Measurements from ENCODE around the gene BUD31. TPM values are rescaled to one million over a fixed set of nuclear protein-coding genes. Genes with fewer than 3 reads are reported as not detected.

BUD31 gene
- total RNA-seq, 4 donors from 2014 or later: 55.5 to 89.0 (median 66.0) TPM

- no peak for TF ChIP-seq CTCF (IDR thresholded peaks at IDR 0.05; ENCODE audit: low read depth)
Observed at GRCh38 chr7:99368750-99369389, 39.9 kb upstream of the BUD31 start.

GRCh38 chr7:99369767-99370391, 38.9 kb upstream of the BUD31 start:
- no peak for TF ChIP-seq CTCF (IDR thresholded peaks at IDR 0.05; ENCODE audit: low read depth)

- no peak for TF ChIP-seq CTCF (IDR thresholded peaks at IDR 0.05; ENCODE audit: low read depth)
Observed at GRCh38 chr7:99371376-99371920, 37.3 kb upstream of the BUD31 start.

GRCh38 chr7:99372275-99373090, 36.3 kb upstream of the BUD31 start:
- TF ChIP-seq CTCF (IDR thresholded peaks at IDR 0.05; ENCODE audit: low read depth): no peak

GRCh38 chr7:99373091-99374066, 35.4 kb upstream of the BUD31 start:
- TF ChIP-seq CTCF (IDR thresholded peaks at IDR 0.05; ENCODE audit: low read depth): no peak

- no peak for TF ChIP-seq CTCF (IDR thresholded peaks at IDR 0.05; ENCODE audit: low read depth)
Observed at GRCh38 chr7:99374111-99375064, 34.4 kb upstream of the BUD31 start, which contains the start of gene ARPC1B. Gene ARPC1B (plus strand): TSS chr7:99374730. CDS start chr7:99385715, 10,985 bp downstream.
